Peyer's patch (tissue), 4 donors: ENCODE measurements around the gene SI. TPM values are rescaled to one million over a fixed set of nuclear protein-coding genes. Genes with fewer than 3 reads are reported as not detected.

Source experiments
- DNase-seq, 3 donors: peaks; one replicate each; pipeline ENCODE4 v3.0.0-alpha.2; 2017 to 2019
- H3K27ac ChIP-seq, 4 donors: fragments of 200-600 bp; sonication (generic); one replicate each; pipeline ENCODE4 v1.5.1; 2016 to 2019
- H3K27me3 ChIP-seq, 2 donors: fragments of 200-600 bp; sonication (generic); one replicate each; pipeline ENCODE4 v1.5.1; 2019
- H3K36me3 ChIP-seq, 3 donors: fragments of 200-600 bp; sonication (generic); one replicate each; pipeline ENCODE4 v1.5.1; 2016 to 2019
- H3K4me1 ChIP-seq, 4 donors: fragments of 200-600 bp; sonication (generic); one replicate each; pipeline ENCODE4 v1.5.1; 2016 to 2019
- H3K4me3 ChIP-seq, 4 donors: fragments of 200-600 bp; sonication (generic); 1 replicate in 3 of 4; 2 replicates in 1 of 4; pipeline ENCODE4 v1.5.1; 2016 to 2019; ENCODE audit warnings: mild to moderate bottlenecking in 1 of 4
- H3K9me3 ChIP-seq, 4 donors: fragments of 200-600 bp; sonication (generic); one replicate each; pipeline ENCODE4 v1.5.1; 2016 to 2019; ENCODE audit warnings: mild to moderate bottlenecking in 1 of 4
- CTCF ChIP-seq, 6 experiments: fragments of 450-650 bp in 4 of 6; fragments of 200-600 bp in 2 of 6; sonication (generic) in 1 of 6; IDR thresholded peaks; one replicate each; pipeline ENCODE4 v1.5.1; 2017 to 2019; ENCODE audit warnings: antibody characterized with exemption in 6 of 6, mild to moderate bottlenecking in 3 of 6, moderate library complexity in 1 of 6
- POLR2A ChIP-seq, 2 donors: fragments of 450-650 bp; IDR thresholded peaks; one replicate each; pipeline ENCODE4 v1.5.1; 2017; ENCODE audit warnings: antibody characterized with exemption in 2 of 2, mild to moderate bottlenecking in 2 of 2, moderate library complexity in 2 of 2
- total RNA-seq, 4 donors: library from RNA; depleted of rRNA; stranded (reverse); fragments of >200 nt; gene quantifications; one replicate each; pipeline ENCODE4 v1.1.0, GENCODE V29; 2016

SI gene
- 1,000 to 10,000 TPM in 3 of 4 donors, 10 to 100 TPM in 1; 33.8 to 1,584 (median 1,110) TPM for total RNA-seq

DNA sequence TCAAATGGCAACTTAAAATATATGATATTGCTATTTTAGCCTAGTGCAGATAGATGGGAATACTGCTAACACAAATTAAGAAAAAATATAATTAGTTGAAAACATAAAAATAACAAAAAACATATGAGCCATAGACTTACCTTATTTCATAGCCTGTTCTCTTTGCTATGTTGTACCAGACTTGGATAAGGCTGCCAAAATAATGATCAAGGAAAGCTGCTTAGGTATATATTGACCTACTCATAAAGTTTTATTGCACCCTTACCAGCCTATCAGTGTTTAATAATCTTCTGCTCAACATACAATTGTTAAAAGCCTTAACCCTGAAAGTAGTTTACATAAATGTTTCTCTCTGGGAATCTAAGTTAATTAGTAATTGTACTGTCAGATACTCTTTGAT lies at the start of gene SI:
Gene SI, minus strand, starts transcription at position 204 of the 400 bp plus-strand sequence. CDS start 2,484 bp downstream, outside the sequence.
- DNase-seq = no peak
- peaks cover 0 to 5% (median 0%) of the 10 kb centered on the region in 3 donors for H3K36me3 ChIP-seq
- TF ChIP-seq POLR2A (IDR thresholded peaks at IDR 0.05) (peak; percentile 84 to 88), CTCF (IDR thresholded peaks at IDR 0.05) (no peak)
- H3K4me1 ChIP-seq = no peaks in the 10 kb centered on the region
- H3K27ac ChIP-seq = peak within 1 kb of the TSS in 1 of 4 donors; percentile 11
- peak within 1 kb of the TSS in 3 of 4 donors; percentile 15 to 56 (median 52) for H3K4me3 ChIP-seq
- H3K9me3 ChIP-seq = no peaks in the 10 kb centered on the region
- H3K27me3 ChIP-seq = no peaks in the 10 kb centered on the region

GRCh38 chr3:165125836-165126235 lies 47.5 kb upstream of the SI start:
- no peaks in the 10 kb centered on the region for H3K36me3 ChIP-seq
- TF ChIP-seq POLR2A (IDR thresholded peaks at IDR 0.05) (no peak), CTCF (IDR thresholded peaks at IDR 0.05) (no peak)

GRCh38 chr3:165111401-165111800 lies 33.1 kb upstream of the SI start:
- Histone ChIP-seq H3K9me3 (no peaks in the 10 kb centered on the region), H3K4me1 (peaks cover 0 to 3% (median 0%) of the 10 kb centered on the region in 4 donors), H3K4me3 (no peak overlapping the region), H3K27me3 (no peaks in the 10 kb centered on the region), H3K27ac (peak overlapping the region in 2 of 4 donors; percentile 9 to 18), H3K36me3 (no peaks in the 10 kb centered on the region)
- TF ChIP-seq CTCF (IDR thresholded peaks at IDR 0.05) = no peak
- TF ChIP-seq POLR2A (IDR thresholded peaks at IDR 0.05) = no peak
- DNase-seq = no peak

More at GRCh38 chr3:165125836-165126235, 47.5 kb upstream of the SI start:
- Histone ChIP-seq H3K4me1 (peaks cover 0 to 14% (median 0%) of the 10 kb centered on the region in 4 donors), H3K9me3 (no peaks in the 10 kb centered on the region), H3K4me3 (no peak overlapping the region), H3K27ac (no peak overlapping the region), H3K27me3 (no peaks in the 10 kb centered on the region)
- DNase-seq = no peak

DNA sequence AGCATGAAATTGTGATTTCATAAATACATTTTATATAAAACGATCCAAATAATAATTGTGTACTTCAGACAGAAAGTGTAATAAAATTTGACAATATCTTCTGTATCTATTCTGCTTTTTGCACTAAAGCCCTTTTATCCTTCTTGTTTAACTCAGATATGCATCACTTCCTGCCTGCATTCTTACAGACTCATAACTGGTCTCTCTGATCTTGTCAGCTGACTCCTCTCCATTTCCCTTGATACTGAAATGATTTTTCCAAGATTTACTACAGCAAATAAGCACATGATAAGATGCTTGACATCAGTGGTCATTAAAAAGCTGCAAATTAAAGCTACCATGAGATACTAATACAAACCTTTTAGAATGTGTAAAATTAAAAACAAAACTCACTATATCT lies 25.3 kb upstream of the SI start:
- TF ChIP-seq POLR2A (IDR thresholded peaks at IDR 0.05) = no peak
- no peak for TF ChIP-seq CTCF (IDR thresholded peaks at IDR 0.05)
- H3K4me3 ChIP-seq = no peak overlapping the region
- no peaks in the 10 kb centered on the region for H3K36me3 ChIP-seq
- H3K27ac ChIP-seq = no peak overlapping the region
- H3K27me3 ChIP-seq = no peaks in the 10 kb centered on the region
- H3K9me3 ChIP-seq = no peaks in the 10 kb centered on the region
- DNase-seq = no peak
- peaks cover 0 to 4% (median 0%) of the 10 kb centered on the region in 4 donors for H3K4me1 ChIP-seq

GRCh38 chr3:165082650-165083049 lies 4.4 kb upstream of the SI start:
- H3K4me1 ChIP-seq = no peaks in the 10 kb centered on the region
- TF ChIP-seq CTCF (IDR thresholded peaks at IDR 0.05) (peak in 1 of 6 experiments; percentile 7), POLR2A (IDR thresholded peaks at IDR 0.05) (no peak)

DNA sequence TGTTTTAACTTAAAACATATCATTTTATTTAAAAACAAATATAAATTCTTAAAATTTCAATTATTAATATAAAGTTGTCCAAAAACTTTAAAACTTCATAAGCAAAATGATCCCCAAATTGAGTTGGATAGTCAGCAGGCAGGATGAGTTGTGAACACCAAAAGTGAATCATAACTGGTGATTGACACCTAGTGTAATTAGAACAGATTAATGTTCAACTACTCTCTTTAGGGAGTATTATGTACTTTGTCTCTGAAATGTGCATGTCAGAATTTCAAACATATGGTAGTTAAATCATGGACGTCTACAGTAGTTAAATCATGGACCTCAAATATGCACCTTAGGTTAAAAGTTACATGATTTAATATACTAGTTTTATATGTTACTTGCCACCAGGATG lies 2.9 kb upstream of the SI start:
- Histone ChIP-seq H3K27me3 (no peaks in the 10 kb centered on the region), H3K4me3 (no peak overlapping the region), H3K27ac (no peak overlapping the region), H3K9me3 (no peaks in the 10 kb centered on the region), H3K4me1 (no peaks in the 10 kb centered on the region), H3K36me3 (no peaks in the 10 kb centered on the region)
- TF ChIP-seq POLR2A (IDR thresholded peaks at IDR 0.05) (no peak), CTCF (IDR thresholded peaks at IDR 0.05) (no peak)
- no peak for DNase-seq

More at GRCh38 chr3:165082650-165083049, 4.4 kb upstream of the SI start:
- Histone ChIP-seq H3K27me3 (no peaks in the 10 kb centered on the region), H3K36me3 (no peaks in the 10 kb centered on the region), H3K4me3 (no peak overlapping the region), H3K27ac (peak overlapping the region in 2 of 4 donors; percentile 7 to 63), H3K9me3 (no peaks in the 10 kb centered on the region)
- no peak for DNase-seq
